NCI-H1092 (cell line): Measurements from ENCODE around the gene SAPCD2.
"Not testable (repeated sequence)": the region's sequence is repeated elsewhere in the genome, so short reads cannot be mapped to it uniquely, and the experiment has no call there.

Experiments used
- DNase-seq: peaks from one replicate; lab custom pipeline; 2025; lab: John Stamatoyannopoulos, UW

The SAPCD2 gene, protein sequence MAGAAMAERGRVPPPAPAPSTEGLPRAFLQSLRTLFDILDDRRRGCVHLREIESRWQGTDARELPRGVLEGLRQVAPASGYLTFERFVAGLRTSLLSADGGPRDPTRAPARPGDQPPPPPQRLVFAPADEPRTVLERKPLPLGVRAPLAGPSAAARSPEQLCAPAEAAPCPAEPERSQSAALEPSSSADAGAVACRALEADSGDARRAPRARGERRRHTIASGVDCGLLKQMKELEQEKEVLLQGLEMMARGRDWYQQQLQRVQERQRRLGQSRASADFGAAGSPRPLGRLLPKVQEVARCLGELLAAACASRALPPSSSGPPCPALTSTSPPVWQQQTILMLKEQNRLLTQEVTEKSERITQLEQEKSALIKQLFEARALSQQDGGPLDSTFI

DNA sequence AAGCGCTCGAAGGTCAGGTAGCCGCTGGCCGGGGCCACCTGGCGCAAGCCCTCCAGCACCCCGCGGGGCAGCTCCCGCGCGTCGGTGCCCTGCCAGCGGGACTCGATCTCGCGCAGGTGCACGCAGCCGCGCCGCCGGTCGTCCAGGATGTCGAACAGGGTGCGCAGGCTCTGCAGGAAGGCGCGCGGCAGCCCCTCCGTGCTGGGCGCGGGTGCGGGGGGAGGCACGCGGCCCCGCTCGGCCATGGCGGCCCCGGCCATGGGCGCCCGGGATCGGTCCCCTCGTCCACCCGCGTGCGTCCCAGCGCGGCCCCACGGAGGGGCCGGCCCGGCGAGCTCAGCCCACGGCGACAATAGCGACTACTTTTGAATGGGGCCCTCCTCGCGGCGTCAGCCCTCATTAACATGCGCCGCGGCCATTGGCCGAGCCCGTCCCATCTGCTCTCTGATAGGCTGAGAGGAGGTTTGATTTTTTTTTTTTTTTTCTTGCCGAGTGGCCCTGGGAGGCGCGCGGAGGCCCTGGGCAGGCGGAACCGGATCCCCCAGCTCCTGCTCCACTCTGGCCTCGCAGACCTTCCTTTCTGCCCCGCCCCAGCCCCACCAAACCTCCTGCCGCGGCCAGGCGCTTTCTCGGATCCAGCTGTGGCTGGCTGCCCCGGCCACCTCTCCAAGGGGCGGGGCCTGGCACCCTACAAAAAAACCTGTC is at the start of gene SAPCD2:
Gene SAPCD2, minus strand, starts transcription at position 357 of the 705 bp plus-strand sequence. Its CDS starts 97 bp downstream, at position 260.
- peak; percentile 92 for DNase-seq

DNA sequence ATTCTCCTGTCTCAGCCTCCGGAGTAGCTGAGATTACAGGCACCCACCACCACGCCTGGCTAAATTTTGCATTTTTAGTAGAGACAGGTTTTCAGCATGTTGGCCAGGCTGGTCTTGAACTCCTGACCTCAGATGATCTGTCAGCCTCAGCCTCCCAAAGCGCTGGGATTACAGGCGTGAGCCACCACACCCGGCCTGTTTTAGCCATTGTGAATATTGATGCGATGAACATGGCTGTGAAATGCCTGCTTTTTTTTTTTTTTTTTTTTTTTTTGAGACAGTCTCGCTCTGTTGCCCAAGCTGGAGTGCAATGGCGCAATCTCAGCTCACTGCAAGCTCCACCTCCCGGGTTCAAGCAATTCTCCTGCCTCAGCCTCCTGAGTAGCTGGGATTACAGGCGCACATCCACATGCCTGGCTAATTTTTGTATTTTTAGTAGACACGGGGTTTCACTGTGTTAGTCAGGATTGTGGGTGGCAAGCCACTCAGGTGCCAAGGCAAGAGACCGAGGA is 47.8 kb upstream of the SAPCD2 start:
- DNase-seq, result not testable (repeated sequence)

DNA sequence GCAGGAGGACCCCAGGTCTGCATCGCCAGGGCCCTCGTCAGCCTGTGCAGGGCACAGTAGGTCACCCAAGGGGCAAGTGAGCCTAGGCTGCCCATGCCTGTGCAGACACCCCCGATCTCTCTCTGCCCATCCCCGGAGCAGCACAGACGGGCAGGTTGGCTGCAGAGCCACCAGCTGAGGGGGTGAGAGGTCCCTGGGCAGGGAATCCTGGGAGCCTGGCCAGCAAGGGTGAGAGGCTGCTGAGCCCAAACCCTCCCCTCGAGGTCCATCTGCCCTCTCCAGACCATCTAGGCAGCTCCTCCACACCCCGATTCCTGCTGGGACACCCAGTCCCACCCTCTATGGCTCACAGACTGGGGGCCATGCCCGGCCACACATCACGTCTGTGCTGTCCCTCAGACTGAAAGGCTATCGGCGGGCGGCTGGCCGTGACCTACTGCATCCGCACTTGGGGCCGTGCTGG is 46.9 kb upstream of the SAPCD2 start:
- DNase-seq, result no peak

DNA sequence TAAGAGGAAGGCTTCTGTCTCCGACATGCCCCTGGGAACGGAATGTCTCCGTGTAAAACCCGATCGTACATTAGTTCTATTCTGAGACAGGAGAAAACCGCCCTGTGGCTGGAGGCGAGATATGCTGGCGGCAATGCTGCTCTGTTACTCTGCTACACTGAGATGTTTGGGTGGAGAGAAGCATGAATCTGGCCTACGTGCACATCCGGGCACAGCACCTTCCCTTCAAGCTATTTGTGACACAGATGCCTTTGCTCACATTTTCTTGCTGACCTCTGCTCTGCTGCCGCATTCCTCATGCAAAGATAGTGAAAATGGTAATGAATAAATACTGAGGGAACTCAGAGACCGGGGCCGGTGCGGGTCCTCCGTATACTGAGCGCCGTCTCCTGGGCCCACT is 46.4 kb upstream of the SAPCD2 start:
- DNase-seq, result no peak

DNA sequence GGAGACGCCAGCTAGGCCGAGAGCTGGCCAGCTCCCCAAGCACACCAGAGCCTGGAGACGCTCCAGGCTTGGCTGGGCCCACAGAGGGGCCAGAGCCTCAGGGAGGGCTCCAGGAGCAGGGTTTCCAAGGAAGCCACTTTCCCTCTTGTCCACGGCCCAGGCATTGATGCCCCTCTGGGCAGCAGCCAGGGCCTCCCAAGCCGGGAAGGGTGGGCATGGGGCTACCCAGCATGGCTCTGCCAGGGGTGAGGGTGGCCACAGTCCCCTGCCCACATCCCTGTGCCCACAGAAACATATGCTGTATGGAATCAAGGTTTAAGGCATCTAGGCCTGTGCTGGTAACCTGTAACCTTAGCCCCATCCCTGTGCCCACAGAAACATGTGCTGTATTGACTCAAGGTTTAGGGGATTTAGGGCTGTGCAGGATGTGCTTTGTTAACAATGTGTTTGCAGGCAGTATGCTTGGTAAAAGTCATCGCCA is 45.7 kb upstream of the SAPCD2 start:
- no peak for DNase-seq

DNA sequence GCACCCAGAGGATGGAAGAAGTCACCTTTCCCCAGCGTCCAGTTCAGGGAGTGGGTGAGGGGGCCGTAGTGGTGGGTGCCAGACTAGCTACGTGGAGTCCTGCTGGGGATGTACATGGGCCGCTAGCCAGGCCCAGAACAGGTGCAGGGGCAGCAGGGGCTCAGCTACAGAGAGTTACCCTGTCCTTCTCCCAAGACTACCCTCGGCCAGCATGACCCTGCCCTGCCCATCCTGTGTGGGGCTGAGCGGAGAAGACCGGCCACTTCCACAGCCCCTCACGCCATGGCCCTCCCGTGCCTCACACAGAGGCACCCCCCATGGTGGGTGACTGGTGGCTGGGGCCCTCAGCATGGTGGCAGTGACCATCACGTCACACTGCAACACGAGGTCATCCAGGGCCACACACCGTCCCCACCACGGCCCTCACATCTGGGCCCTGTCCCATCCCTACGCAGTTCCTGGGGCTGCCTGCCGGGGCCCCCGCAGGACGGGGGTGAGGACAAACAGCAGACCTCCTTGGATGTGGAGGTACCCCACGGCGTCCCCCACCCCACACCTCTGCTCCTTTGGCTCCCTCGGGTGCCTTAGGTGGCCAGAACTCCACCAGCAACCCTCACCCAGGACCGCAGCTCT is 45.2 kb upstream of the SAPCD2 start:
- no peak for DNase-seq

DNA sequence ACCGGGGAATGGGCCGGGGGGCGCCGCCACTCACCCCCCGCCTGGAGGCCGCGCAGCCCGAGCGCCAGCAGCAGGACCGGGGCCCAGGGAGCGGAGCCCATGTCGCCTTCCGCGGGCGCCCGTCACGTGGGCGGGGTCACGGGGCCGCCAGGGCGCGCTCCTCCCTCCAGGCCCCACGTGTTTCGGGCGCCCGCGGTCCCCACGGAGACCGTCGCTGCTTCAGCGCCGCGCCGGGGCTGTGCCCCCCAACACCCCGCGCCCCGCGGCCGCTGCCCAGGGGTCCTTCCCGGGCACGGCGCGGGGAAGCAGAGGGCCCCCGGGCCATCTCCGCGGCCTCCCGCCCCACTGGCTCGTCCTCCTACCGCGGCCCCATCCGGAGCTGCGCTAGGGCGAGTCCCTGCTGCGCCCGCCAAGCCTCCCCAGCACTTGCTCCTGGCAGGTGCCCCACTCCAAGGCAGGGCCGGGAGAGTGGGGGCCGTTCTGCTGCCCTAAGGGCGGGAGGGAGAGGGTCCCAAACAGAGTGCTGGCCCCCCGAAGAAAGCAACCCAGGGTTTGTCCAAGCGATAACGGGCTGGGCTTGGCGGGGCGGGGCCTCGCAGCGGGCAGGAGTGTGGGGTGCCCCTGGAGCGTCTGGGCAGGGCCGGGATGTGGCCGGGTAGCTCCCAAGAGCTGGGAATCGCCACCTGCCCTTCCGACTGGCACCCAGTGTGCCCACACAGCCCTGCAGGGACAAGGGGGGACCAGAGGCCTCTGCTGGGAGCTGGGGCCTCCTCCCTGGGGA is 44.4 kb upstream of the SAPCD2 start, which contains the start of gene DPP7:
Gene DPP7, minus strand, starts transcription at position 121 of the 781 bp plus-strand sequence. Its CDS starts 20 bp downstream, at position 101.
- no peak for DNase-seq

DNA sequence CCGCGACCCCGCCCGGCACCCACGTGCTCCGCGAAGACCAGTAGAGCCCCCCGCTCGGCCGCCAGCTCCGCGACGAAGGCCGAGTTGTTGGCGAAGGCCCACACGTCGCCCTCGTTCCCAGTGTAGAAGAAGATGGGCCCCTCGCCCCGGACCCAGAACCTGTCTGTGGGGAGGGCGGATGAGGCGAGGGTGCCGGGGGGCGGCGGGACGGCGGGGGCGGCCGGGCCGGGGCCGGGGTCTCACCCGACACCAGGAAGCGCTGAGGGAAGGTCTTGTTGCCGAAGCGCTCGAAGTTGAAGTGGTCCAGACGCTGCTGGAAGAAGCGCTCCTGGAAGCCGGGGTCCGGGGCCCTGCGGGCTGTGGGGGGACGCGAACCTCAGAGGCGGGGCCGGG is 43.9 kb upstream of the SAPCD2 start:
- DNase-seq, result no peak

DNA sequence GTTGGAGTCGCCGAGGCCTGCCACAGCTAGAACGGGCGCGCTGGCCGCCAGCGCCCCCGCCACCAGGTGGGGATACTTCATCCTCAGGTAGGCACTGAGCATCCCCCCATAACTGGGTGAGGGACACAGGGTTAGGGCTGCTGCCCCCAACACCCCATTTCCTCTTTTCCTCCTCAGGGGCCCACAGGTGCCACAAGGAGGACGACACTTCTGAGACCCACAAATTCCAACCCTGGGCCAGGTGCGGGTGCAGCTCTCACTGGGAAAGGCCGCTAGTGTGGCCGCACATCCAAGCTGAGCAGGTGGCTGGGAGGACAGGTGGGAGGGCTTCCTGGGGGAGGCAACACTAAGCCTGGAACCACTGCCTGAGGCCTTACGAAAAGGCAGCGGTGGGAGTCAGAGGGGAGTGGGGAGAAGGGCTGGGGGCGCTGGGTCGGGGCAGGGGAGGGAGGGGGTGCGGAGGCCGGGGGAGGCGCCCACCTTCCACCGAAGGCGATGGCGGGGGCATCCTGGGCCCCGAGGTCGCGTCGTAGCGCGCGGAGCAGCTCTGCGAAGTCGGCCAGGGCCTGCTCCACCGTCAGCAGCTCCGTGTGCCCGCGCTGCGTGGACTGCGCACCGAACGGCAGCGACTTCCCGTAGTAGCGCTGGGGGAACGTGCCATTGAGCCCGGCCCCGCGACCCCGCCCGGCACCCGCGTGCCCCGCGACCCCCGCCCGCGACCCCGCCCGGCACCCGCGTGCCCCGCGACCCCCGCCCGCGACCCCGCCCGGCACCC is 43.2 kb upstream of the SAPCD2 start:
- DNase-seq, result no peak

DNA sequence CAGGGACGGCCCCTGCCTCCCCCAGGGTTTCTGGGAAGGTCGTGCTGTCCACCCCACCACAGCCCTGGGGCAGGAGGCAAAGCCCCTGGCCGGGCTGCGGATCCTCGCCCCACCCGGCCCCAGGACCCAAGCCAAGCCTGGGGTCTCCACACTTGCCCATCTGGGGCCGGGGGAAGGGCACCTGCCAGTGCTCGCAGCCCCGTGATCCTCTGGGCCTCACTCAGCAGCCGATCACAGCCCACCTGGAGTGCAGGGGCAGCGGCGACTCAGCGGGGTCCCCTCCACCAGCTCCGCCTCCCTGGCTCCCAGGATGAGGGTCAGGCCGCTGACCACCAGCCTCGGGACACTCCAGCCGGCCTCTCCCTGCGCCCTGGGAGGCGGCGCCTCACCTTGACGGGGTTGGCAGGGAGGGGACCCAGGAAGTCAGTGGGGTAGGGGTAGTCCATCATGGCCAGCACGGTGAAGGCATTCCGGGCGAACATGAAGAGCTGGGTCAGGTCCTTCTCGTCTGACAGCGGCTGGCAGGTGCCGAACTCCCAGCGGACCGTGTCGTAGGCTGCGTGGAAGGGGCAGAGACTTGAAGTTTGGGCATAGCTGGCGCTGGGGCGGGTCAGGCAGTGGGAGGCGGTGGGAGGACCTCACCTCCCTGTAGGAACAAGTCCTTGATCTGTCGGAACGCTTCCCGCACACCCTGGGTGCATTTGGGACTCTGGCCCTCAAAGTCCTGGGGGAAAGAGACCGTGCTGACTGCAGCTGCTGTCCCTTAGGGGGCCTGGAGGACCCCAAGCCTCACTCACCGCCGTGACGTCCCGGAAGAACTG is 42.4 kb upstream of the SAPCD2 start:
- DNase-seq, result no peak

DNA sequence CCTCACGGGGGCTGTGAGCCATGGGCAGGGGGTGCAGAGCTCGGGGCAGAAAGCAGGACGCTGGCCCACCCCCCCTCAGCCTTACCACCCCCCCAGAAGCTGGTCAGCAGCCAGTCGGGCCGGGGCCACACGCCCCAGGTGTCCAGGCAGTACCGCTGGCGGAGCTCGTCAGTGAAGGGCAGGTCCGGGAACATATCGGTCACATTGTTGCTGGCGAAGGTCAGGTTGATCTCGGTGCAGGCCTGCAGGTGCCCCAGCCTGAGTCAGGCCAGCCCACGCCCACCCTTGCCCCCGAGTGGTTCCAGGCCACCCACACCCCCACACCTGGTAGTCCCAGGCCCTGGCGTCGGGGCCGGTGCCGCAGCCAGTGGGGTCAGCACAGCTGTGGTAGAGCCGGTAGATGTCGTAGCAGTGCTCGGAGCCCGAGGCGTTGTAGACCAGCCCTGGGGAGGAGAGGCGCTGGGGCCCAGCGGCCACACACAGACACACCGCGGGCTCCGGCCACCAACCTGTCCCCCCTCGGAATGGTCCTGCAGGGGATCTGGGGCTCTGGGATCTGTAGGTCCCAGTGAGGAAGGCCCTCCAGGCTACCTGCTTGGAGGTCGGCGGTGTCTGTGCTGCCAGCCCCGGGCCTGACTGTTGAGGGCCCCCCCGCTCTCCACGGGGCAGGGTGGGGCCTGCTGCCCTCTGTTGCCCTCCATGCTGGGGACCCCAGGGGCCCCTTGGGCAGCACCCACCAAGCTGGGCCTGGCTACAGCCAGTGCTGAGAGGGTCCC is 41.6 kb upstream of the SAPCD2 start:
- no peak for DNase-seq

DNA sequence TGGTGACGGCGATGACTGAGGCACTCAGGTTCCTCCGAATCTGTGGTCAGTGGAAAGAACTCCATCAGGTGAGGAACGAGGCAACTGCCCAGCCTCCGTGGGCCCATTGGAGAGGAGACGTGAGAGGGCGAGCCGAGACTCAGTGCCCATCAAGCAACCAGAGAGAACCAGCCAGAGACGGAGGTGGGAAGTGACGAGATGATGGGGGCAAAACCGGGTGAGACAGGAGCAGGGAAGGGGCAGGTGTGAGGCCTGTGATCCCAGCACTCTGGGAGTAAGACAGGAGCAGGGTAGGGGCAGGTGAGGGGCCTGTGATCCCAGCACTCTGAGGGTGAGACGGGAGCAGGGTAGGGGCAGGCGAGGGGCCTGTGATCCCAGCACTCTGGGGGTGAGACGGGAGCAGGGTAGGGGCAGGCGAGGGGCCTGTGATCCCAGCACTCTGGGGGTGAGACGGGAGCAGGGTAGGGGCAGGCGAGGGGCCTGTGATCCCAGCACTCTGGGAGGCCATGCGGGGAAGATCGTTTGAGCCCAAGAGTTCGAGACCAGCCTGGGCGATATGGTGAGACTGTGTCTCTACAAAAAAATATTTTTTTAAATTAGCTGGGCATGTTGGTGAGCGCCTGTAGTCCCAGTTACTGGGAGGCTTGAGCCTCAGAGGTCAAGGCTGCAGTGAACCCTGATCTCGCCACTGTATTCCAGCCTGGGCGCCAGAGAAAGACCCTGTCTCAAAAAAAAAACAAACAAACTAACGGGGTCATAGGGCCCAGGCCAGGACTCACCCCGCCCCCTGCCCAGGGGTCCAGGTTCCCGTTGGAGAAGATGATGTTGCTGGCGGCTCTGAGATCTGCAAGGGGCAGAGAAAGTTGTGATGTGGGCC is 40.8 kb upstream of the SAPCD2 start:
- no peak for DNase-seq

DNA sequence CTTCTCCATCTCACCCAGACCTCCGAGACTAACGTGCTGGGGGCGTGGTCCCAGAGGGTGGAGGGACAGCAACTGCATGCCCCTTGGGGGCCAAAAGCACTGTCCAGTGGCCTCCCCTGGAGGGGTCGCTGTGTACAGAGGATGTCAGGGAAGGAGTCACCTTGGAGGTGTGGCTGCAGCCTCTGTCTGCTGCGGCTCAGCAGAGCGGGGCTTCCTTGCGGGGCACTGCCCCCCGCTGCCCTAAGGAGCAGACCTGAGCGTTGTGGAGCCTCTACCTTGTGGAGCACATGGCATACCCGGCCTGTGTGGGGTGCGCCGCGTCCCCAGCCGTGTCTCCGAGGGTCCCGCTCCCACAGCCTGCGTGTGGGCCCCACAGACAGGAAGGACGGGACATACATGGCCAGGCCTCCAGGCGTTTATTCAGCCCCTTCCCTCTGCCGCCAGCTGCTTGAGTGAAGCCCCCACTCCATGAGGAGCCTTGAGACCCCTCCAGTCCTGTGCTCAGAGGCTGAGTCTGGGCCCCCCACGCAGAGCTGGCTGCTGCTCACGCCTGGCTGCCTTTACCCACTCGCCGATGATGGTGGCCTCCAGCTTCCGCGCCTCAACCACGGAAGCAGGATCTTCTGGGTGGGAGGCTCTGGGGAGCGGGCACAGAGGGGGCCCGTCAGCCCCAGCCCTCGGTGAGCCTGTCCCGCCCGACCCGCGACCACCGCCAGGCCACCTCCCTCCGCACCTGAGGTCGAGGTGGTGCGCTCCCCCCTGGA is 40.0 kb upstream of the SAPCD2 start:
- DNase-seq, result no peak

DNA sequence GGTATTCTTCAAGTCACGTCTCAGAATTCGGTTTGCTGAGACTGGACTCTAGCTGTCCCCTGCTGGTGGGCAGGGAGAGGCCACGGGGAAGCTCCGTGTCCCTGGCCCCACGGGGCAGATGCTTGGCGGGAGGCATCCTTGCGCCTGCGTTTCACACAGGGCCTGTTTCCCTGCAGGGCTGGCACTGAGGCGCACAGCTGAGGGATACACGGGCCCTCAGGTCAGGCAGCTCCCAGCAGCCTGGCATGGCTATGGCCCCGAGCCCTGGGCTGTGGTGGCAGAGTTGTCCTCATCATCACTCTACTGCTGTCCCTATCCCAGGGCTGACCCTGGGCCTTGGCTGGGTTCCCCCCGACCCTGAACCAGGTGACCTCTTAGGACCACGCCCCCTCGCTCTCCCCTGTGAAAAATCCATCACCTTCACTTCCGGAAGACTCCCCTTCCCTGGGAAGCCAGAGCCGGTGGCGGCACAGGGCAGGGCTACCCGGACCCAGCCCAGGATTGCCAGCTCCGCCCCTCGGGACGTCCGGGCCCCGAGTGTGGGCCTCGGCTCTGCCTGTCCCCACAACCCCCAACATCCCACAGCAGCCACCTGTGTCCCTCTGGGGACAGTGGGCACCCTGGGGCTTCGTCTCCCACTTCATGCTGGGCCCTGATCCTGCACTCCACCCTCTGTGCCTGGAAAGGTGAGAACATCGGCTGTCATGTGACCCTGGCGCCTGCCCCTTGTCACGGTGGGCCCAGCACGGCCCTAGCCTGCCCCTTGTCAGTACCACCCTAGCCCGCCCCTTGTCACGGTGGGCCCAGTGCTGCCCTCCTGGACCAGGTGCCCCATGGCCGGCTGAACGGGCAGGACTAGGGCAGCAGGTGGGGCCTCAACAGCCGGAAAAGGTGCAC is 39.1 kb upstream of the SAPCD2 start:
- DNase-seq, result no peak

DNA sequence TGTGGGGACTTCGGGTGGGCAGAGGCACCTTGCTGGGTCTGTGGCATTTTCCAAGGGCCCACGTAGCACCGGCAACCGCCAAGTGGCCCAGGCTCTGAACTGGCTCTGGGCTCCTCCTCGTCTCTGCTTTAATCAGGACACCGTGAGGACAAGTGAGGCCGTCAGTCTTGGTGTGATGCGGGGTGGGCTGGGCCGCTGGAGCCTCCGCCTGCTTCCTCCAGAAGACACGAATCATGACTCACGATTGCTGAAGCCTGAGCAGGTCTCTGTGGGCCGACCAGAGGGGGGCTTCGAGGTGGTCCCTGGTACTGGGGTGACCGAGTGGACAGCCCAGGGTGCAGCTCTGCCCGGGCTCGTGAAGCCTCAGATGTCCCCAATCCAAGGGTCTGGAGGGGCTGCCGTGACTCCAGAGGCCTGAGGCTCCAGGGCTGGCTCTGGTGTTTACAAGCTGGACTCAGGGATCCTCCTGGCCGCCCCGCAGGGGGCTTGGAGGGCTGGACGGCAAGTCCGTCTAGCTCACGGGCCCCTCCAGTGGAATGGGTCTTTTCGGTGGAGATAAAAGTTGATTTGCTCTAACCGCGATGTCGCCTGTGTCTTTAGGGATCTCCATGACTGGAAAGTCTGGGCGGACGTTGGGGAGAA is 38.4 kb upstream of the SAPCD2 start:
- DNase-seq, result no peak

DNA sequence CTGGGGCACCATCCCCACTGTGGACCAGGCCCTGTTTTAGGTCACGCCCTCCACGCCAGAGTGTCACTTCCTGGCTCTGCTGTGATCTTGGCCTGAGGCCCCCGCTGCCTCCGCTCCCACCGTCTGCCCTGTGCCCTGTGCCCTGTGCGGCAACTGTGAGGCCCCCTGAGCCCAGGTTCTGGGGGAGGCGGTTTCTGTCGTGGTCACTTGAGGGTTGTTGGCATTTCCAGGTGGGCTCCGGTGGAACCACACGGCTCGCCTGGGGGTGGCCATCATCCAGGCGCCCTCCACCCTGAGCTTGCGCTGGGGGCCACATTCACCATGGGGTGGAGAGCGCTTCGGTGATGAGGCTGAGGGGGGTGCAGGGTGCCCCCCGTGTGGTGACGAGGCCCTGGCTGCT is 37.6 kb upstream of the SAPCD2 start:
- DNase-seq, result no peak
